Measurements from ENCODE around the gene RPS24. TPM values are rescaled to one million over a fixed set of nuclear protein-coding genes. Genes with fewer than 3 reads are reported as not detected.

Gene RPS24
- total and polyA plus RNA-seq, 2 of the 8 experiments (the other 6 are each of a cell fraction or from before 2014, with no cell fraction given): 2,128 to 3,943 TPM

DNA sequence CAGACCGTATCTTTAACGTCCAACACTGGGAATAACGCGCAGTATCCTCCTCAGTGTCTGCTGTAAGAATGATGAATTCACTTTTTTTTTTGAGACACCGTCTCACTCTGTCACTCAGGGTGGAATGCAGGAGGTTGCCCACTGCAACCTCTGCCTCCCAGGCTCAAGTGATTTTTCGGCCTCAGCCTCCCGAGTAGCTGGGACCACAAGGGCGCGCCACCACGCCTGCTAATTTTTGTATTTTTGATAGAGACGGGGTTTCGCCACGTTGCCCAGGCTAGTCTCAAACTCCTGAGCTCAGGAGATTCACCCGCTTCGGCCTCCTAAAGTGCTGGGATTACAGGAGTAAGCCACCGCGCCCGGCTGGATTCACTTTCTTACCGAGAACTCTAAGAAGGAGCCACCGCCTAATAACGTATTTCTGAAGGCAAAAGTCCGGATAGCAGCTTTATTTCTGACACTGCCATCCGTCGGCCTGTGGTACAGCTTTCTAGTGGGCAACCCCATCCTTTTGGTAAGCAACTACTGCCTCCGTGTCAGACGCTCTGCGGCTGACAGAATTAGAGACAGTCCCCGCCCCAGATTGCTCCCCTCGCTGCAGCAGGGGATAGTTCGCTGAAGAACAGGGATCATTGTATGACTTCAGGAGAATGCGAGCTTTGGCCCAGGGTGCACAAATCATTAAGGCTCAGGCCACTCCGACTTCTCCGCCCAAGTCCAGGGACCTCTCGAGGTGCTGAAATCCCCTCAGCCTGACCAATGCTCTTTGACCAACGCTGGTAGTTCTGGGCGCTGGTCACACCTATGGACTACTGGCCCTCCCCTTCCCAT is 5.0 kb upstream of the RPS24 start:
- Histone ChIP-seq H2BK20ac (ENCODE audit: low read length) (no peak overlapping the region), H2BK5ac (ENCODE audit: low read depth, low read length) (peak overlapping the region; percentile 92; the same call in 1 of the 2 replicates), H2BK15ac (ENCODE audit: low read length) (no peak overlapping the region), H3K4ac (replicated peaks; ENCODE audit: insufficient read length, low read depth, low read length) (peak overlapping the region; percentile 66), H4K5ac (ENCODE audit: insufficient read length, low read depth, low read length) (peak overlapping the region; percentile 82), H3K27ac (ENCODE audit: low read depth, low read length) (no peak overlapping the region; the same call in 1 of the 2 replicates), H3K23ac (ENCODE audit: insufficient read length) (no peak overlapping the region), H3K36me3 (ENCODE audit: control insufficient read depth in 2 of 4, insufficient read depth in 4 of 4, low read length in 3 of 4) (peaks cover 15 to 28% (median 26%) of the 10 kb centered on the region in 4 experiments), H3K4me2 (ENCODE audit: insufficient read depth in 1 of 2, low read depth in 2 of 2, low read length in 2 of 2) (peak overlapping the region; percentile 79 to 83), H3K14ac (ENCODE audit: insufficient read length) (no peak overlapping the region), H4K20me1 (replicated peaks in 1 of 2; ENCODE audit: control insufficient read depth in 1 of 2, insufficient read depth in 2 of 2, low read length in 2 of 2) (peaks cover 0 to 11% of the 10 kb centered on the region in 2 experiments), H2BK120ac (replicated peaks; ENCODE audit: low read depth, low read length) (no peak overlapping the region), H3K79me1 (ENCODE audit: low read depth, low read length) (peaks cover 9% of the 10 kb centered on the region; the same call in 1 of the 2 replicates), H4K91ac (replicated peaks; ENCODE audit: insufficient read length, low read length) (peak overlapping the region; percentile 79), H3K23me2 (ENCODE audit: low read depth, low read length) (peaks cover 7% of the 10 kb centered on the region), H2AK5ac (ENCODE audit: low read depth, low read length) (no peak overlapping the region), H3K18ac (ENCODE audit: extremely low read depth, low read length) (peak overlapping the region; percentile 91; the same call in 1 of the 2 replicates), H4K8ac (ENCODE audit: extremely low read depth, insufficient read depth, low read length) (peak overlapping the region; percentile 83; the same call in 1 of the 2 replicates), H3K9ac (replicated peaks in 1 of 4; ENCODE audit: extremely low read depth in 1 of 4, low read depth in 3 of 4, low read length in 3 of 4) (peak overlapping the region; percentile 61 to 87 (median 72)), H3K4me3 (ENCODE audit: extremely low read depth in 1 of 4, insufficient read depth in 2 of 4, low read depth in 3 of 4, low read length in 4 of 4) (peak overlapping the region; percentile 75 to 89 (median 82)), H3K79me2 (ENCODE audit: control insufficient read depth in 1 of 2, insufficient read depth in 2 of 2, low read length in 2 of 2) (peaks cover 8 to 31% of the 10 kb centered on the region in 2 experiments), H3K9me3 (ENCODE audit: insufficient read depth in 2 of 2, low read depth in 1 of 2, low read length in 1 of 2) (no peaks in the 10 kb centered on the region), H2BK12ac (ENCODE audit: low read depth, low read length) (no peak overlapping the region), H3K27me3 (replicated peaks in 1 of 4; ENCODE audit: control insufficient read depth in 3 of 4, extremely low read depth in 1 of 4, insufficient read depth in 3 of 4, low read length in 3 of 4) (no peaks in the 10 kb centered on the region), H2AFZ (ENCODE audit: low read length) (peak overlapping the region; percentile 66; the same call in 1 of the 2 replicates), H3K4me1 (replicated peaks in 1 of 4; ENCODE audit: control insufficient read depth in 3 of 4, insufficient read depth in 4 of 4, low read length in 3 of 4) (no peaks in the 10 kb centered on the region), H3K56ac (replicated peaks; ENCODE audit: insufficient read length, low read depth, low read length) (peak overlapping the region; percentile 72)
- 51% methylated on average over 36 of the region's 36 CpGs; no CpG with 5 or more reads in 1 of the 2 experiments for WGBS, 2 experiments (ENCODE audit: extremely low coverage in 1 of 2, insufficient coverage in 1 of 2, insufficient read length in 1 of 2, insufficient replicate concordance in 2 of 2, low coverage in 1 of 2, low lambda C conversion rate in 2 of 2, missing lambda C conversion rate in 1 of 2)
- ChIA-PET POLR2A (ENCODE audit: partially characterized antibody) (interaction anchor here (0.8 to 4.1 kb wide), 5 partner anchors 13 to 138 kb away, joined by 3 to 41 read pairs (median 3); no protein-coding TSS in a partner anchor), CTCF (ENCODE audit: partially characterized antibody) (interaction anchor here (0.6 to 2.8 kb wide), 8 partner anchors 8 to 1169 kb away, joined by 3 to 10 read pairs (median 3); no protein-coding TSS in a partner anchor)
- DNase-seq (ENCODE audit: low read depth in 1 of 2, low spot score in 2 of 2) (no peak), FAIRE-seq (no peak)
- TF ChIP-seq RXRA (IDR thresholded peaks at IDR 0.05; ENCODE audit: insufficient read depth, low read depth, low read length) (no peak), SAP30 (IDR thresholded peaks at IDR 0.05; ENCODE audit: insufficient read depth, insufficient replicate concordance, low read length) (peak; percentile 35)
- TF ChIP-seq, protein P1, sequence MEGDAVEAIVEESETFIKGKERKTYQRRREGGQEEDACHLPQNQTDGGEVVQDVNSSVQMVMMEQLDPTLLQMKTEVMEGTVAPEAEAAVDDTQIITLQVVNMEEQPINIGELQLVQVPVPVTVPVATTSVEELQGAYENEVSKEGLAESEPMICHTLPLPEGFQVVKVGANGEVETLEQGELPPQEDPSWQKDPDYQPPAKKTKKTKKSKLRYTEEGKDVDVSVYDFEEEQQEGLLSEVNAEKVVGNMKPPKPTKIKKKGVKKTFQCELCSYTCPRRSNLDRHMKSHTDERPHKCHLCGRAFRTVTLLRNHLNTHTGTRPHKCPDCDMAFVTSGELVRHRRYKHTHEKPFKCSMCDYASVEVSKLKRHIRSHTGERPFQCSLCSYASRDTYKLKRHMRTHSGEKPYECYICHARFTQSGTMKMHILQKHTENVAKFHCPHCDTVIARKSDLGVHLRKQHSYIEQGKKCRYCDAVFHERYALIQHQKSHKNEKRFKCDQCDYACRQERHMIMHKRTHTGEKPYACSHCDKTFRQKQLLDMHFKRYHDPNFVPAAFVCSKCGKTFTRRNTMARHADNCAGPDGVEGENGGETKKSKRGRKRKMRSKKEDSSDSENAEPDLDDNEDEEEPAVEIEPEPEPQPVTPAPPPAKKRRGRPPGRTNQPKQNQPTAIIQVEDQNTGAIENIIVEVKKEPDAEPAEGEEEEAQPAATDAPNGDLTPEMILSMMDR (IDR thresholded peaks at IDR 0.05; ENCODE audit: control extremely low read depth in 1 of 3, insufficient read depth in 1 of 3, low read depth in 1 of 3, low read length in 3 of 3): peak; percentile 12 to 21 (median 16); a peak in 3 of 4 replicates
